HL-60/S4 (cell line): ENCODE measurements around the gene ADRM1.

Experiments used
- in situ Hi-C: fragments of 300-500 bp; cut with MboI; formaldehyde crosslinking; loops from 2 replicates; pipeline ENCODE4 v1.14.3; 2022; ENCODE audit warnings: low sequenced_read_pairs

Gene ADRM1

GRCh38 chr20:62352402-62353288 is 49.8 kb downstream of the ADRM1 start:
- in situ Hi-C loops, result no loop called here

DNA sequence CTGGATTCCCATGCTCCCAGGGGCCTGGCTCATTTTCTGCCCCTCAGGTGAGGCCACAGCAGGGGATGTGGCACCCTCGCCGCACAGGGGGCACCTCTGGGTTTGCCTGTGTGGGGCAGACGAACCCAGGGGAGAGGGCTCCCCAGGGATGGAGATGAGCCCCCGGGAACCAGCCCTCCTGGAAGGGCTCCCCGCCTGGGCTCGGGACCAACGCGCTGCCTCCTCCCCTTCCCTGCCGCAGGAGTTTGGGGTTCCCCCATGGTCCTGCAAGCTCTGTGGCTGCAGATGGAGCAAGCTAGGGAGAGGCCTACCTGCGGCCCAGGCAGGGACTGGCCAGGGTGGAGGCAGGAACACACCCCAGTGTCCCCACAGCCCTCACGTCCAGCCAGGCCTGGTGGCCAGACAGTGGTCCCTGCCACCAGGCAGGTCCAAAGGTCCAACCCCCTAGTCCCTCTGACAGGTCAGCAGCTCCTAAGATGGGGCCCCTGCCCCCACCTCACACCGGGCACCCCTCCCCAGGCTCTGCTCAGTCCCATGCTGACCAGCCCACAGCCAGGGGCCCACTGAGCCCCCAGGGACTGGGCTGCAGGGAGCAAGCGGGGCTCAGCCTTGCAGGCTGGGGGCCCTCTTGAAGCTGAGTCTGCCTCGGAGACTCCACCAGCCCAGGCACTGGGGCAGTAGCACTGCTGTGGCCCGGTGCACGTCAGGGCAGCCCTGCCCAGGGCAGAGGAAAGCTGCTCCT is 50.7 kb downstream of the ADRM1 start:
- in situ Hi-C loops, result no loop called here

DNA sequence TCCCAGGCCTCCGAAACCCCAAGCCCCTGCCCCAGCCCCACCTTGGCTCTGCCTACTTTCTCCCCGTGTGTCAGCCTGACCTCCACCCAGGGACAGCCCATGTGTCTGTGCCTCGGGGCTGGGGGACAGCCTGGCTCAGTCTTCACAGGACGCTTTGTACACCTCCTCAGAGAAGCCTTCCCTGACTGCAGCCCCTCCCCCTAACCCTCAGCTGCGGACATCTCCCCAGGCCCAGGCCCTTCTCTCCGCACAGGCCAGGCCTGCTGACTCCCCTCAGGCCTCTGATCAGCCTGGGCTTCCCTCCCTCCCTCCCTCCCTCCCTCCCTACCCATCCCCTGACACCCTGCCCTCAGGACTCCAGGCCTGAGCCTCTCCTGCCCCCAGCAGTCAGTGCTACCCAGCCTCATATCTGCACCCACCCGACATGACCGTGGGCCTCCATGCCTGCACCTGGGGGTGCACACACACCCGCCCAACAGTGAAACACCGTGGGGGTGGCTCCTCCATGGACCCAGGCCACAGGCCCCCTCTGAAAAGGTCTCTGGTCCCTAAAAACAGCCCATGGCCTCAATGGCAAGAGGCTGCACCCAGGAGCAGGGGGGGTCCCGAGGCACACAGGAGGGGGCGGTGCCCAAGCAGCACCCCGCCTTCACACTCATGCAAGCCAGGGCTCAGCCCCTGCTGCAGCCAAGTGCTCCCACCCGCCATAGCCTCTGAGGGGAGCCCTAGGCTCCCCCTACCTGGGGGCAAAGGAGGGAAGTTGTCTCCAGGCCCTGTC is 51.4 kb downstream of the ADRM1 start:
- in situ Hi-C loops, result no loop called here

DNA sequence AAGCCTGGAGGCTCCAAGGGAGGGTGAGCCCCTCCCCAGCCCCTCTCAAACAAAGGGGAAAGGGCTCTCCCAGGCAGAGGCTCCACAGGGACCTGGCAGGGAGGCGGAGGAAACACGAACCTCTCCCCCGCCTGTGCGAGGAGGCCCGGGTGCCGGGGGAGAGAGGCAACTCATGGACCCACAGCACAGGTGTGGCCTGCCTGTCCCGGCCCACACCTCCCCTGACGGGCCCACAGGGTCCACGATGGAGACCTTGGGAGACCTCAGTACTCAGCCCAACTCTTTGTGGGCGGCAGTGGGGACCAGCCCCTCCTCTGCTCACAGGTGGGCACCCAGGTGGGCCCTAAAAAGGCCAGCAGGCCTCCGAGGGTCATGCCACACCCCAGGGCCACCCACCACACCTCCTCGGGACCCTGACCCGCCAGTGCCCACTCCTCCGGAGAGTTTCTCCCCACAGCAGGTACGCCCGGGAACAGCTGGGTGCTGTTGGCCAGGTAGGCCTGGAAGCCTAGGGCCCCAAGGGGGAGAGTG is 52.1 kb downstream of the ADRM1 start:
- in situ Hi-C loops, result no loop called here

GRCh38 chr20:62355516-62355877 is 52.7 kb downstream of the ADRM1 start:
- in situ Hi-C loops, result no loop called here

- in situ Hi-C loops, result no loop called here
Observed at GRCh38 chr20:62355878-62356588, 53.2 kb downstream of the ADRM1 start.

DNA sequence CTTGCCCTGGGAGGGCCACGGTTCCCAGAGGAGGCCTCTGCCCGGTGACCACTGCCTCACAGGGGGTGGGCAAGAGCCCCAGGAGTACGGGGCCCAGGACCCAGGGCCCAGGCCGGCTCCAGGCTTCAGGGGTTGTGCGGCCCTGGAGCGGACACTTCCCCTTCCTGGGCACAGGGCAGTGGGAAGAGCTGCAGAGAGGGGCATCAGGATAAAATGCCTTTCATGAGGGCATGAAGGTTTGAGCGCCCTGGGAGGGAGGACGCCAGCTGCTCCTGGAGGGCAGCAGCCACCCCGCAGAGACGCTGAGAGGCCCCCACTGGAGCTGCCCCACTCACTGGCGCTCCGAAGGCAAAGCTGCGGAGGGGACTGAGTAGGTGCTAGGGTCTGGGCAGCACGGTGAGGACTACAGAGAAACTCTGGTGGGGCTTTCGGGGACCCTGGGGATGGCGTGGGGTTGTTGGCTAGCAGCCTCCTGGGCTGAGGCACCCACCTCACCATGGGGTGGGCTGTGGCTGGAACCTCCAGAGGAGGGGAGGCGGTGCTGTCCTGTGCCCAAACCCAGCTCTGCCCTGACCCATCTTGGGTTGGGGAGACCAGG is 53.9 kb downstream of the ADRM1 start:
- in situ Hi-C loops, result no loop called here

GRCh38 chr20:62357187-62357667 is 54.4 kb downstream of the ADRM1 start:
- in situ Hi-C loops, result no loop called here

DNA sequence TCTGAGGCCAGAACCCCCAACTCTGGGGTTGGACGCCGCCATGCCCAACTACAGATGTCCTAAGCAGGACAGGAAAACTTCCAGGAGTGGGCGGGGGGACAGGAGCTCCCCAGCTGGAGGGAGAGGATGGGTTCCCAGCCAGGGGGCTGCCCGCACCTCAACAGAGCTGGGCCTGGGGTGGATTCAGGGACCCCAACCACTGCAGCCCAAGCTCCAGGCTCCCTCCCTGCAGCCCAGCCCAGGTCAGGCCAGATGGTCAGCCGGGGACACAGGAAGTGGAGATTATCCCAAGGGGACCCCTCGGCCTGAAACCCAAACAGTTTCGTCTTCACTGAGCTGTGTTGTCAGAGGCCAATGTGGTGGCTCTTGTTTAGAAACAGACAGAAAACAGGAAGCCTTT is 54.9 kb downstream of the ADRM1 start:
- in situ Hi-C loops, result no loop called here
